Measurements from ENCODE around the gene ANKRD17.

The ANKRD17 gene

GRCh38 chr4:73037057-73037456 is 221.5 kb downstream of the ANKRD17 start:
- no peak for DNase-seq

GRCh38 chr4:73036123-73036522 is 222.5 kb downstream of the ANKRD17 start:
- DNase-seq: no peak

GRCh38 chr4:73034896-73035295 is 223.7 kb downstream of the ANKRD17 start:
- DNase-seq: no peak

GRCh38 chr4:73028621-73029020 is 230.0 kb downstream of the ANKRD17 start:
- no peak for DNase-seq
